Activated CD8-positive, alpha-beta memory T cell treated with anti-CD3 and anti-CD28 coated beads for 1 hour (primary cell): Measurements from ENCODE around the gene DBX2.
"Not testable (repeated sequence)": the region's sequence is repeated elsewhere in the genome, so short reads cannot be mapped to it uniquely, and the experiment has no call there.

ENCODE experiments used
- DNase-seq, 2 donors: peaks; one replicate each; pipeline ENCODE4 v3.0.0-alpha.2; 2020; ENCODE audit warnings: low read depth in 1 of 2; ENCODE audit errors: extremely low read depth in 1 of 2

DBX2 gene

GRCh38 chr12:45012749-45013148 lies 38.1 kb downstream of the DBX2 start:
- no peak for DNase-seq

DNA sequence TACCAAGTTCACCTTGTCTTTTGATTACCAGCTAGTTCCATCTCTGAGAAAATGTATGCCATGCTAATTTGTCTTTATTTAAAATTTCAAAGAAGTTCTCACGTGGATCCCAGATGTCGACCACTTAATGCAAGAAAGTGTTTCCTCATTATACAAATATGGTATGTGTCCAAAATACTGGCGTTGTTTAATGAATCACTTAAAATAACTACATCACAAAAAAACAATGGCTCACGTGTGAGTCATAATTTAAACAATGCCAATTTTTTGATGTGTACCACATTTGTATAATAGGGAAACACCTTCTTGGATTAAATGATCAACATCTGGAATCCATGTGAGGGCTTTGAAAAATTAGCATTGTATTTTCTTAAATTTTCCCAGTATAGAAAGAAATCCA lies 40.8 kb downstream of the DBX2 start:
- DNase-seq: no peak

DNA sequence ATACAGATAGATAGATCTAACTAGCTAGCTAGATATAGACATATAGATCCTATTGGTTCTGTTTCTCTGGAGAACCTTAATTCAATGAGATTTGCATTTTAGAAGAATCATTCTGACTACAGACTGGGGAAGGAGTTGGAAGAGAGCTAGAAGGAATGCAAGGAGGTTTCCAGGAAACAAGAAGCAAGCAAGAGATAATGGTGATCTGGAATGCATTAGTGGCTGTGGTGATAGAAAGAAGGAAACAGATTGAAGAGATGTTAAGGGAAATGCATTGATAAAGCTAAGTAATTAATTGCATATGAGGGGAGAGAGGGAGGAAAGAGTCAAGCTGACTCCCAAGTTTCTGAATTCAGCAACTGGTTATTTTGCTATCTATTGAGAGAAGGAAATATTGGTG lies 42.7 kb downstream of the DBX2 start:
- DNase-seq: no peak

DNA sequence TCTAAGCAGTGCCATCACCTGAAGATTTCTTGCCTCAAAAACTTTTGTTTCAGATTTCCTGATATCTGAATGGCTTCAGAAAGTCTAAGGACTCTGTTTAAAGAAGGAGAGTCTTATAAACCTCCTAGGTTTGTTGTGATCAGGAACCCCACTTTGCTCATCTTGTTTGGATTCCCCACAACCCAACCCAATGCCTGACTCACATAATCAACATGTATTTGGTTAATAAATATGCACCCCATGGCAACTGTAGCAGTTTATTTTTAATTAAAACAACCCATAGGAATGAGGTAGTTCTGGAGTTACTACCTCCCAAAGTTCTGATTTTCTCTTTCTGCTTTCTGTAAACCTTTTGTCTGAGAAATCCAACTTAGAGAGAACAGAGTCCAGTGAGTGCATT lies 51.5 kb downstream of the DBX2 start:
- no peak for DNase-seq

GRCh38 chr12:44993161-44993560 lies 57.7 kb downstream of the DBX2 start:
- no peak for DNase-seq

GRCh38 chr12:44984863-44985262 lies 66.0 kb downstream of the DBX2 start:
- not testable (repeated sequence) for DNase-seq

DNA sequence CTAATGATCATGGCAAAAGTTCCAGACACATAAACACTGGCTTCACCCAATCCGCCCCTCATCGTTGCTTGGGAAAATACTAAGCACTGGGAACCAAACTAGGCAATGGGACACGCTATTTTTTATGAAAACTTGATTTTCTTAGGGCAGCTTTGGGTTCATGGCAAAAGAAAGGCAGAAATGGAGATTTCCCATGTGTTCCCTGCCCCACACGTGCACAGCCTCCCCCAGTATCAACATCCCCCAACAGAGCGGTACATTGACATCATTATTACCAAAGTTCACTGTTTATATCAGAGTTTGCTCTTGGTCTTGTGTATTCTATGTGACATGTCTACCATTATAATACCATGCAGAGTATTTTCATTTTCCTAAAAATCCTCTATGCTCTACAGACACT lies 71.0 kb downstream of the DBX2 start:
- no peak for DNase-seq

- DNase-seq: no peak
These were observed 74.7 kb downstream of the DBX2 start for GRCh38 chr12:44976246-44976645.

GRCh38 chr12:44972746-44973421 lies 78.0 kb downstream of the DBX2 start:
- DNase-seq: no peak

- DNase-seq: no peak
These were observed 81.9 kb downstream of the DBX2 start for GRCh38 chr12:44968965-44969364.
